ENCODE results near the gene RHBDF1. TPM values are rescaled to one million over a fixed set of nuclear protein-coding genes. Genes with fewer than 3 reads are reported as not detected.

Gene RHBDF1
- total and polyA plus RNA-seq, 9 of the 15 experiments (the other 6 are each of a cell fraction or from before 2014, with no cell fraction given) = 1.0 to 8.2 (median 4.2) TPM

- H3K4me1 ChIP-seq (replicated peaks in 1 of 2; ENCODE audit: control insufficient read depth in 2 of 2, insufficient read depth in 2 of 2, low read length in 2 of 2) = peaks cover 6 to 56% of the 10 kb centered on the region in 2 experiments; a peak in 4 of 5 replicates
- BruUV-seq (replicated peaks) = no TSS peak
- no peak for DNase-seq (ENCODE audit: extremely low read depth in 1 of 4, low spot score in 3 of 4)
- no peak overlapping the region for H2AFZ ChIP-seq (ENCODE audit: low read depth, low read length)
- no peak for FAIRE-seq
- no peak for TF ChIP-seq CREB1 (IDR thresholded peaks at IDR 0.05)
- TF ChIP-seq CREB1 (CRISPR knock-in tag; IDR thresholded peaks at IDR 0.05) = no peak
- peak; percentile 51 for TF ChIP-seq POLR2G (IDR thresholded peaks at IDR 0.05; ENCODE audit: low read depth, low read length)
- H3K36me3 ChIP-seq (ENCODE audit: control insufficient read depth, insufficient read depth, low read length) = peaks cover 80% of the 10 kb centered on the region; the same call in 2 of the 3 replicates
- no peaks in the 10 kb centered on the region for H3K79me2 ChIP-seq (ENCODE audit: control insufficient read depth, insufficient read depth, low read length)
- H3K9me1 ChIP-seq (ENCODE audit: control insufficient read depth, insufficient read depth, low read length) = peaks cover 3% of the 10 kb centered on the region
- H3K27me3 ChIP-seq (ENCODE audit: control insufficient read depth in 2 of 2, insufficient read depth in 2 of 2, low read length in 2 of 2) = no peaks in the 10 kb centered on the region
- no peak overlapping the region for H3K4me3 ChIP-seq
- H3K27ac ChIP-seq (ENCODE audit: extremely low read depth, low read depth, low read length) = no peak overlapping the region
- no peak overlapping the region for H3K9ac ChIP-seq (ENCODE audit: insufficient read depth in 1 of 2, low read depth in 2 of 2, low read length in 2 of 2)
- in situ Hi-C loops (cut with MboI) (no loop called here), intact Hi-C loops (cut with micrococcal nuclease) (no loop called here)
- H3K9me3 ChIP-seq (replicated peaks; ENCODE audit: control insufficient read depth, insufficient read depth, low read depth, low read length) = no peaks in the 10 kb centered on the region
- ATAC-seq = no peak
- POLR2A ChIA-PET = no interaction called here
- H3K4me2 ChIP-seq (ENCODE audit: insufficient read depth, low read length) = no peak overlapping the region
- CTCF ChIA-PET (ENCODE audit: low intra/inter-chr PET ratio) = no interaction called here
- peaks cover 12% of the 10 kb centered on the region; the same call in 1 of the 2 replicates for H4K20me1 ChIP-seq (replicated peaks; ENCODE audit: control insufficient read depth, insufficient read depth, low read length)
- 95% methylated on average over 14 of the region's 14 CpGs for WGBS (ENCODE audit: insufficient coverage, low coverage, missing lambda C conversion rate)
These were observed 16.2 kb upstream of the RHBDF1 start for GRCh38 chr16:88613-89012.

- no TSS peak for BruUV-seq (replicated peaks)
- 92% methylated on average over 13 of the region's 23 CpGs for WGBS (ENCODE audit: insufficient coverage, low coverage, missing lambda C conversion rate)
- Histone ChIP-seq H3K27me3 (ENCODE audit: control insufficient read depth in 2 of 2, insufficient read depth in 2 of 2, low read length in 2 of 2) (no peaks in the 10 kb centered on the region), H3K9me1 (ENCODE audit: control insufficient read depth, insufficient read depth, low read length) (peaks cover 3% of the 10 kb centered on the region), H2AFZ (ENCODE audit: low read depth, low read length) (no peak overlapping the region), H3K36me3 (ENCODE audit: control insufficient read depth, insufficient read depth, low read length) (peaks cover 77% of the 10 kb centered on the region; the same call in 2 of the 3 replicates), H3K4me2 (ENCODE audit: insufficient read depth, low read length) (no peak overlapping the region), H3K4me3 (no peak overlapping the region), H3K27ac (ENCODE audit: extremely low read depth, low read depth, low read length) (no peak overlapping the region), H4K20me1 (replicated peaks; ENCODE audit: control insufficient read depth, insufficient read depth, low read length) (peaks cover 12% of the 10 kb centered on the region; the same call in 1 of the 2 replicates), H3K4me1 (replicated peaks in 1 of 2; ENCODE audit: control insufficient read depth in 2 of 2, insufficient read depth in 2 of 2, low read length in 2 of 2) (peaks cover 5 to 61% of the 10 kb centered on the region in 2 experiments; a peak in 4 of 5 replicates), H3K9ac (ENCODE audit: insufficient read depth in 1 of 2, low read depth in 2 of 2, low read length in 2 of 2) (peak overlapping the region in 1 of 2 experiments; percentile 50; a peak in 2 of 4 replicates), H3K79me2 (ENCODE audit: control insufficient read depth, insufficient read depth, low read length) (no peaks in the 10 kb centered on the region), H3K9me3 (replicated peaks; ENCODE audit: control insufficient read depth, insufficient read depth, low read depth, low read length) (no peaks in the 10 kb centered on the region)
- DNase-seq (ENCODE audit: extremely low read depth in 1 of 4, low spot score in 3 of 4) = no peak
- intact Hi-C loops (cut with micrococcal nuclease) (no loop called here), in situ Hi-C loops (cut with MboI) (no loop called here)
- no peak for ATAC-seq
- ChIA-PET POLR2A (interaction anchor here (0.5 to 2.8 kb wide), 6 partner anchors 8 to 1222 kb away, joined by 3 to 16 read pairs (median 6); no protein-coding TSS in a partner anchor), CTCF (ENCODE audit: low intra/inter-chr PET ratio) (no interaction called here)
- no peak for FAIRE-seq
- TF ChIP-seq CHD7 (IDR thresholded peaks at IDR 0.05; ENCODE audit: low read depth, low read length) = no peak
- TF ChIP-seq POLR2A (conservative IDR thresholded peaks at IDR 0.05) = peak; percentile 31; the same call in 1 of the 2 replicates
These were observed 14.1 kb upstream of the RHBDF1 start for GRCh38 chr16:86483-86952.
